Endometrial microvascular endothelial cells (primary cell): Measurements from ENCODE around the gene GEMIN8. TPM values are rescaled to one million over a fixed set of nuclear protein-coding genes. Genes with fewer than 3 reads are reported as not detected.

Experiments used
- in situ Hi-C: cut with HindIII; loops from 2 replicates; pipeline ENCODE4 v1.10.0; 2017; ENCODE audit warnings: low sequenced_read_pairs, low pct_unique_long_range_greater_than_20kb; ENCODE audit errors: inconsistent ontology term
- total RNA-seq: library from RNA; depleted of rRNA; stranded (reverse); fragments of >200 nt; gene quantifications from one replicate; pipeline ENCODE4 v1.2.3, GENCODE V29; 2015; ENCODE audit errors: inconsistent ontology term

Gene GEMIN8
- total RNA-seq, 1 donor from 2014 or later: 18.6 TPM

DNA sequence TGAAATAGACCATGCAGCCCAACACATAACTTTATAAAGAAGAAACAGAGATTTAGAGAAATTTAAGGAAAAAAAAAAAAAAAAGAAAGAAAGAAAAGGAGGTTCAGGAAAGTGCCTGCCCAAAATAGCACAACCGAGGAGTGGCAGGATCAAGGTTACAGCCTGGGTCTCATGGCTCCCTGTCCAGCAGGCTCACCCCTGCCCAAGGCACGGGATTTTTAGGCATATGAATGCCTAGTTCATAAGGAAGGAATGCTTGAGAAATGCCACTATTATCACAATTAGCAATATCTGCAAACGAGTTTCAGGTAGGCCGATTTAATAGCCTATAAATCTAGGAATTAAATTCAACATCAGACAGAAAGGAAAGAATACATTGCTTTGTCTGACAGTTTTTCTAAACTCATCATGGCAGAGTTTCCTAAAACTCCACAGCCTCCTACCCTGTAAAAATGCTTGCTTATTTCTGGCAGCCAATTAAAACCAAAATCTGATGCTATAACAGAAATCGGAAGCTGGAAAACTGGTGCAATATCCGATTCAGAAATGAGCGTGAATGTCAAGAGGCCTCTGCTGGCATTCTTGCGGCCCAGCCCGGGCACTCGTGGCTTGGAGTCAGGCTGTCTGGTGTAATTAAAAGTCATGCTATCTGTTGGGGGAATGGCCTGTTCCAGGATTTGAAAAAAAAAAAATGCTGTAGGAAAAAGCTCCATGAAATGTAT, 63.5 kb downstream of the GEMIN8 start:
- in situ Hi-C loops: no loop called here

- in situ Hi-C loops: no loop called here
These were observed 64.2 kb downstream of the GEMIN8 start for GRCh38 chrX:13965531-13965930.

DNA sequence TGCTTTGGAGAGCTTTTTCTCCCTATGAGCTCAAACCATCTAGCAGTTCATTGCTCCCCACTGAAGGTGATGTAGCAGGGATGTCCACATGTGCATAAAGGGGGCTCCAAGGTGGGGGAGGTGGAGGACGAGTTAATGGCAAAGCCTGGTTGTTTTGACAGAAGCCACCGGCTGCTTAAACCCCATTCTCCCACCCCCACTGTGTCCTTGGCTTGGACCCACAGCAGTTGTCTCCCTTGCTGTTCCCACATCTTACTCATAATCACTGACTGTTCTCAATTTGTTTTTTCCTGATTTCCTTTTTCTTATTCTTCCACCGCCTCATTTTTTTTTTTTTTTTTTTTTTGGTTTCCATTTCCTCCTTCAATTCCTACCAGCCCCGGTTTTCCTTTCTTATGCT, 72.7 kb downstream of the GEMIN8 start:
- in situ Hi-C loops: no loop called here

Other genes starting within 250 kb of the GEMIN8 start
- not detected for gene GPM6B, start 212.8 kb downstream of the GEMIN8 start, total RNA-seq